ENCODE measurements around the gene PNLIPRP2. TPM values are rescaled to one million over a fixed set of nuclear protein-coding genes. Genes with fewer than 3 reads are reported as not detected.

The PNLIPRP2 gene
- total and polyA plus RNA-seq, 2 of the 8 experiments (the other 6 are each of a cell fraction or from before 2014, with no cell fraction given), result 0.11 TPM; not detected in 1

DNA sequence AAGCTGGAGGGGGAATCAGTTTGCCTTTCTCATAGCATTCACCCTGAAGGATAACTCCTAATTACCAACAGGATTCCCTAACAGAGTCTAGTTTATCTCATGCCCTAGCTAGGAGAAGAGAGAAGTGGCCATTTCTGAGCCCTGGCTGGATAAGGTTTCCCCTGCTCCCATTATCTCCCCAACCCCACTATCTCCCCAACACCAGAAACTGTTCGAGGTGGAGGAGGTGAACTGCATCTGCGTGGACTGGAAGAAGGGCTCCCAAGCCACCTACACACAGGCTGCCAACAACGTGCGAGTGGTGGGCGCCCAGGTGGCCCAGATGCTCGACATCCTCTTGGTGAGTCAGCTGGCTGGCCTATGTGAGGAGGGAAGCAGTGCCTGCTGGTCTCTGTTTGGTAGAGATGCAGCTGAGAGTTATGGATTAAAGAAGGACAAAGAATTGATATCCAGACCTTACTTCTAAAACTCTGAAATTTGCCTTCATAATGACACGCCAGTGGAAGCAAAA is 26.2 kb upstream of the PNLIPRP2 start (continued):
- TF ChIP-seq CTCF (IDR thresholded peaks at IDR 0.05; ENCODE audit: control extremely low read depth in 1 of 3, insufficient read depth in 1 of 3, low read depth in 1 of 3, low read length in 3 of 3) (no peak), NANOG (IDR thresholded peaks at IDR 0.05; ENCODE audit: insufficient read depth, low read depth, low read length, poor library complexity, severe bottlenecking) (no peak), BRCA1 (IDR thresholded peaks at IDR 0.05; ENCODE audit: low read depth, low read length) (no peak), YY1 (IDR thresholded peaks at IDR 0.05; ENCODE audit: low read depth, low read length) (no peak), BCL11A (IDR thresholded peaks at IDR 0.05; ENCODE audit: low read depth in 2 of 2, low read length in 2 of 2) (no peak)
- TF ChIP-seq, protein P1, sequence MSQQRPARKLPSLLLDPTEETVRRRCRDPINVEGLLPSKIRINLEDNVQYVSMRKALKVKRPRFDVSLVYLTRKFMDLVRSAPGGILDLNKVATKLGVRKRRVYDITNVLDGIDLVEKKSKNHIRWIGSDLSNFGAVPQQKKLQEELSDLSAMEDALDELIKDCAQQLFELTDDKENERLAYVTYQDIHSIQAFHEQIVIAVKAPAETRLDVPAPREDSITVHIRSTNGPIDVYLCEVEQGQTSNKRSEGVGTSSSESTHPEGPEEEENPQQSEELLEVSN (IDR thresholded peaks at IDR 0.05), result no peak
